ENCODE measurements around the gene P4HA2. TPM values are rescaled to one million over a fixed set of nuclear protein-coding genes. Genes with fewer than 3 reads are reported as not detected.

The P4HA2 gene
- total RNA-seq, 1 experiment from 2014 or later = 43.6 TPM

GRCh38 chr5:132264546-132265335 lies 37.1 kb upstream of the P4HA2 start:
- H3K27ac ChIP-seq (ENCODE audit: low read length) = peak overlapping the region; percentile 84

GRCh38 chr5:132263548-132264261 lies 36.1 kb upstream of the P4HA2 start:
- TF ChIP-seq EZH2 (IDR thresholded peaks at IDR 0.05; ENCODE audit: low read length, unreplicated experiment) (no peak), CTCF (conservative IDR thresholded peaks at IDR 0.05; ENCODE audit: low read depth, low read length) (no peak), EZH2phosphoT487 (IDR thresholded peaks at IDR 0.05; ENCODE audit: borderline replicate concordance, low read length) (no peak)
- H3K79me2 ChIP-seq (ENCODE audit: low read length) = peaks cover 8% of the 10 kb centered on the region; the same call in 1 of the 2 replicates
- H4K20me1 ChIP-seq (ENCODE audit: low read length) = no peaks in the 10 kb centered on the region
- intact Hi-C loops (cut with micrococcal nuclease) = loop anchor here (2.0 kb wide), 1 partner anchor 31 kb away; the partner anchor contains the start of gene SLC22A4
- H3K27ac ChIP-seq (ENCODE audit: low read length) = peak overlapping the region; percentile 84
- H3K4me2 ChIP-seq (ENCODE audit: low read length) = peak overlapping the region; percentile 41; the same call in 1 of the 2 replicates
- H3K36me3 ChIP-seq (ENCODE audit: low read depth, low read length) = 0 out of 2 replicates have a peak, but pooled peaks cover 5% of the 10 kb centered on the region
- no TSS peak for BruUV-seq (replicated peaks)
- no peaks in the 10 kb centered on the region for H3K9me2 ChIP-seq (replicated peaks; ENCODE audit: low read length)
- DNase-seq = peak; percentile 72
- no peaks in the 10 kb centered on the region for H3K9me3 ChIP-seq (ENCODE audit: low read length)
- no peak overlapping the region for H3K9ac ChIP-seq (ENCODE audit: low read length)
- H3K27me3 ChIP-seq (ENCODE audit: low read length) = no peaks in the 10 kb centered on the region
- POLR2A ChIA-PET (ENCODE audit: unreplicated experiment) = interaction anchor here (0.7 kb wide), 1 partner anchor 36 kb away, joined by 3 read pairs; the partner anchor contains the start of gene P4HA2
- H3K4me1 ChIP-seq (ENCODE audit: insufficient read depth, low read length) = peaks cover 67% of the 10 kb centered on the region
- ATAC-seq = peak; percentile 42
- CTCF ChIA-PET = interaction anchor here (1.1 kb wide), 1 partner anchor 25 kb away, joined by 4 read pairs; no protein-coding TSS in a partner anchor
- no peak overlapping the region for H3K4me3 ChIP-seq (ENCODE audit: low read length)
- no peaks in the 10 kb centered on the region for H3F3A ChIP-seq (ENCODE audit: low read length, unreplicated experiment)
- no peak overlapping the region for H2AFZ ChIP-seq (ENCODE audit: low read length)

More at GRCh38 chr5:132264546-132265335, 37.1 kb upstream of the P4HA2 start:
- no peak overlapping the region for H3K4me3 ChIP-seq (ENCODE audit: low read length)
- 0 out of 2 replicates have a peak, but pooled peaks cover 5% of the 10 kb centered on the region for H3K36me3 ChIP-seq (ENCODE audit: low read depth, low read length)
- BruUV-seq (replicated peaks) = no TSS peak
- ChIA-PET POLR2A (ENCODE audit: unreplicated experiment) (interaction anchor here (0.7 kb wide), 1 partner anchor 37 kb away, joined by 3 read pairs; the partner anchor contains the start of gene P4HA2), CTCF (interaction anchor here (1.1 kb wide), 1 partner anchor 26 kb away, joined by 4 read pairs; no protein-coding TSS in a partner anchor)
- intact Hi-C loops (cut with micrococcal nuclease) = loop anchor here (2.0 kb wide), 1 partner anchor 30 kb away; the partner anchor contains the start of gene SLC22A4
- H3K9me2 ChIP-seq (replicated peaks; ENCODE audit: low read length) = no peaks in the 10 kb centered on the region
- peak overlapping the region; percentile 41 for H3K4me2 ChIP-seq (ENCODE audit: low read length)
- no peaks in the 10 kb centered on the region for H4K20me1 ChIP-seq (ENCODE audit: low read length)
- no peak overlapping the region for H2AFZ ChIP-seq (ENCODE audit: low read length)
- peak overlapping the region; percentile 38; the same call in 1 of the 2 replicates for H3K9ac ChIP-seq (ENCODE audit: low read length)
- H3K27me3 ChIP-seq (ENCODE audit: low read length) = no peaks in the 10 kb centered on the region
- H3F3A ChIP-seq (ENCODE audit: low read length, unreplicated experiment) = no peaks in the 10 kb centered on the region
- H3K9me3 ChIP-seq (ENCODE audit: low read length) = no peaks in the 10 kb centered on the region
- no peak for DNase-seq
- peaks cover 6% of the 10 kb centered on the region; the same call in 1 of the 2 replicates for H3K79me2 ChIP-seq (ENCODE audit: low read length)
- TF ChIP-seq EZH2 (IDR thresholded peaks at IDR 0.05; ENCODE audit: low read length, unreplicated experiment) (no peak), EZH2phosphoT487 (IDR thresholded peaks at IDR 0.05; ENCODE audit: borderline replicate concordance, low read length) (no peak), CTCF (conservative IDR thresholded peaks at IDR 0.05; ENCODE audit: low read depth, low read length) (no peak)
- H3K4me1 ChIP-seq (ENCODE audit: insufficient read depth, low read length) = peaks cover 56% of the 10 kb centered on the region
- no peak for ATAC-seq
